ENCODE measurements around the gene MAPK13. TPM values are rescaled to one million over a fixed set of nuclear protein-coding genes. Genes with fewer than 3 reads are reported as not detected.

Gene MAPK13
- total and polyA plus RNA-seq, 2 experiments from 2014 or later: 2.9 to 6.6 TPM

DNA sequence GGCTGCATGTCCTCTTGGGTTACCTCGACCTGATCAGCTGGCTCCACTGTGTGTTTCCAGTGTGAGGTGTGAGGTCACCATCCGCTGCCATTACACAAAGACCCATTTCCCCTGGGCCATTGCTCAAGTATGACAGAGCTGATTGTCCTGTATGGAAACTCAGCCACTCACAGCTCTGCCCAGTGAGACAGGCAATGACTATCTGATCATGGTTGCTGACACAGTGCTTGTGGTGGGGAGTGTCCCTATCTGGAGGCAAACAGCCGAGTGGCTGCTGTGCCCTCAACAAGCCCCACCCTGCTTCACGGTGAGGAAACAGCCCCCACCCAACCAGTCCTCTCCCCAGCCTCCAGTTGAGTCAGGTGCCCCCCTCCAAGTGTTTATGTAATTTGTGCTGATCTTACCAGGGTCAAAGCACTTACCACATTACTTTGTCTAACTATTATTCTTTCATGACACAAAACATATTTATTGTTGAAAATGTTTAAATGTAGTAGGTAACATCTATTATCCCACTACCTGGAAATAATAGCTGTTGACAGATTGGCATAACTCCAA is 11.7 kb upstream of the MAPK13 start:
- H3F3A ChIP-seq (ENCODE audit: insufficient read depth): peaks cover 14% of the 10 kb centered on the region; the same call in 1 of the 2 replicates
- whole genome bisulfite sequencing, 2 experiments (ENCODE audit: low coverage in 1 of 2, low lambda C conversion rate in 2 of 2, missing lambda C conversion rate in 2 of 2): 56 to 68% methylated on average over 3 to 4 of the region's 4 CpGs
- no peaks in the 10 kb centered on the region for H3K79me2 ChIP-seq (ENCODE audit: insufficient read depth)
- peak; percentile 55 for DNase-seq
- no peak for TF ChIP-seq EZH2phosphoT487 (IDR thresholded peaks at IDR 0.05; ENCODE audit: insufficient read depth, low read depth)
- TF ChIP-seq EZH2 (IDR thresholded peaks at IDR 0.05; ENCODE audit: insufficient read depth, poor library complexity, severe bottlenecking): no peak
- no peak overlapping the region for H2AFZ ChIP-seq
- no peaks in the 10 kb centered on the region for H4K20me1 ChIP-seq (ENCODE audit: insufficient read depth)
- H3K4me1 ChIP-seq (ENCODE audit: insufficient read depth): peaks cover 7% of the 10 kb centered on the region; the same call in 1 of the 2 replicates
- no peak overlapping the region for H3K9ac ChIP-seq
- H3K27ac ChIP-seq: no peak overlapping the region
- no peaks in the 10 kb centered on the region for H3K27me3 ChIP-seq (replicated peaks; ENCODE audit: insufficient read depth)
- no peak overlapping the region for H3K4me2 ChIP-seq (ENCODE audit: unreplicated experiment)
- no peaks in the 10 kb centered on the region for H3K36me3 ChIP-seq (ENCODE audit: low read depth)
- no peaks in the 10 kb centered on the region for H3K9me2 ChIP-seq (ENCODE audit: insufficient read depth)
- in situ Hi-C loops (cut with MboI): no loop called here
- H3K4me3 ChIP-seq: no peak overlapping the region
- H3K9me3 ChIP-seq (ENCODE audit: low read depth): no peaks in the 10 kb centered on the region

DNA sequence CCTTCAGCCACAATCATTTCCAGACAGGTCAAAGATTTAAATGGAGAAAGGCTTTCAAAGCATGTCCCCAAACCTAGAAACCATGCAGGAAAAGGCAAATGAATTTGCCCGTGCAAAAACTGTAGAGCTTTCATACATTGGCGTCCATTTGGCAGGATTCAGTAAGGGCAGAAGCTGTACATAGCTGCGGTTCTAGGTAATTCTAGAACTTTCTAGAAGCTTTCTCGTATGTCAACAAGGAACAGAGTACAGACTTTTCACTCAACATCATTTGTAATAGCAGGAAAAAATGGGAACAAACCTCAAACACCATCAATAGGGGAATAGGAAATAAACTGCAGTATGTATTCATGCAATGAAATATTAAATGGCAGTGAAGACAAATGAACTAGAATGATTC is 11.1 kb upstream of the MAPK13 start:
- WGBS, 2 experiments (ENCODE audit: low coverage in 1 of 2, low lambda C conversion rate in 2 of 2, missing lambda C conversion rate in 2 of 2): 64 to 69% methylated on average over 4 of the region's 4 CpGs
- Histone ChIP-seq H3K9ac (no peak overlapping the region), H3K9me2 (ENCODE audit: insufficient read depth) (no peaks in the 10 kb centered on the region), H3K27ac (no peak overlapping the region), H3K4me1 (ENCODE audit: insufficient read depth) (peaks cover 8% of the 10 kb centered on the region; the same call in 1 of the 2 replicates), H3K79me2 (ENCODE audit: insufficient read depth) (no peaks in the 10 kb centered on the region), H3K4me2 (ENCODE audit: unreplicated experiment) (no peak overlapping the region), H3K4me3 (no peak overlapping the region), H3K36me3 (ENCODE audit: low read depth) (no peaks in the 10 kb centered on the region), H2AFZ (no peak overlapping the region), H3K9me3 (ENCODE audit: low read depth) (no peaks in the 10 kb centered on the region), H4K20me1 (ENCODE audit: insufficient read depth) (no peaks in the 10 kb centered on the region), H3K27me3 (replicated peaks; ENCODE audit: insufficient read depth) (no peaks in the 10 kb centered on the region), H3F3A (ENCODE audit: insufficient read depth) (peaks cover 14% of the 10 kb centered on the region; the same call in 1 of the 2 replicates)
- TF ChIP-seq EZH2 (IDR thresholded peaks at IDR 0.05; ENCODE audit: insufficient read depth, poor library complexity, severe bottlenecking): no peak
- TF ChIP-seq EZH2phosphoT487 (IDR thresholded peaks at IDR 0.05; ENCODE audit: insufficient read depth, low read depth): no peak
- DNase-seq: no peak
- in situ Hi-C loops (cut with MboI): no loop called here

DNA sequence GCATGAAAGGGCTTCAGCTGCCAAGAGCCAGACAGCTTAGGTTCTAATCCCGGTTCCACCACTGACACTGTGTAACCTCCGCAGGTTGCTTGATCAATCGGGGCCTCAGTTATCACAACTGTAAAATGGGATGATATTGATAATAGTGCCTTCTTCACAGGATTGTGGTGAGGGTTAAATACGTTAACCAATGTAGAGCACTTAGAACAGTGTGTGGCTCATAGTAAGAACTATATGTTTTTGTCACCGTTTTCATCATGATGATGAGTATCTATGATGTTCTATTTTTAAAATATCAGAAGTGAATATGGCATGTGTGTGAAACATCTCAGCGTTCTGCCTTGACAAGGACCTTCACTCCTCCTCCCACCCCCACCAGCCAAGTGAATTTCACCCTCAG is 10.3 kb upstream of the MAPK13 start:
- no peaks in the 10 kb centered on the region for H3K9me3 ChIP-seq (ENCODE audit: low read depth)
- DNase-seq: no peak
- no peak overlapping the region for H3K4me3 ChIP-seq
- H3K9me2 ChIP-seq (ENCODE audit: insufficient read depth): no peaks in the 10 kb centered on the region
- H3K4me1 ChIP-seq (ENCODE audit: insufficient read depth): peaks cover 10% of the 10 kb centered on the region; the same call in 1 of the 2 replicates
- no peak overlapping the region for H3K9ac ChIP-seq
- peaks cover 14% of the 10 kb centered on the region; the same call in 1 of the 2 replicates for H3F3A ChIP-seq (ENCODE audit: insufficient read depth)
- H2AFZ ChIP-seq: no peak overlapping the region
- in situ Hi-C loops (cut with MboI): loop anchor here (10.0 kb wide), 1 partner anchor 245 kb away; no protein-coding TSS in a partner anchor
- TF ChIP-seq EZH2phosphoT487 (IDR thresholded peaks at IDR 0.05; ENCODE audit: insufficient read depth, low read depth): no peak
- no peak for TF ChIP-seq EZH2 (IDR thresholded peaks at IDR 0.05; ENCODE audit: insufficient read depth, poor library complexity, severe bottlenecking)
- no peaks in the 10 kb centered on the region for H3K27me3 ChIP-seq (replicated peaks; ENCODE audit: insufficient read depth)
- no peaks in the 10 kb centered on the region for H3K79me2 ChIP-seq (ENCODE audit: insufficient read depth)
- H3K4me2 ChIP-seq (ENCODE audit: unreplicated experiment): no peak overlapping the region
- H3K36me3 ChIP-seq (ENCODE audit: low read depth): no peaks in the 10 kb centered on the region
- 87 to 92% methylated on average over 6 of the region's 6 CpGs for WGBS, 2 experiments (ENCODE audit: low coverage in 1 of 2, low lambda C conversion rate in 2 of 2, missing lambda C conversion rate in 2 of 2)
- H4K20me1 ChIP-seq (ENCODE audit: insufficient read depth): no peaks in the 10 kb centered on the region
- no peak overlapping the region for H3K27ac ChIP-seq

DNA sequence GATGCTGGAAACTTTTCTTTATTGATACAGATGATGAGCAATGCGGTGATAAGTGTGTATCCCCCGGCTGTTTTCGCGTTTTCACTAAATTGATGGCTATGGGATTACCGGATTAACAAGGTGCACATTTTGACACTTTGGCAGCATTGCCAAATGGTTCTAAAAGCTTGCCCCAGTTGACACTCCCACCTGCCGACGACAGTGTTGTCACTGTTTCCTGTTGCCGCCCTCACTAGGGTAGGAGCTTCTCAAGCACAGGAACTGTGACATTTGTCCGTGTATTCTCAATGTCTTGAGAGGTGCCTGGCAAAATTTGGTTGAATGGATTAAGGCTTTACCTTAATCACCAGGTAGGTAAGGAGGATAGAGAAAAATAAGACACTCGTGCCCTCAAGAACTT is 9.8 kb upstream of the MAPK13 start:
- H3K4me2 ChIP-seq (ENCODE audit: unreplicated experiment): no peak overlapping the region
- no peaks in the 10 kb centered on the region for H3K9me2 ChIP-seq (ENCODE audit: insufficient read depth)
- no peak overlapping the region for H3K27ac ChIP-seq
- WGBS, 2 experiments (ENCODE audit: low coverage in 1 of 2, low lambda C conversion rate in 2 of 2, missing lambda C conversion rate in 2 of 2): 85% methylated on average over 10 of the region's 10 CpGs
- H3K36me3 ChIP-seq (ENCODE audit: low read depth): no peaks in the 10 kb centered on the region
- in situ Hi-C loops (cut with MboI): loop anchor here (10.0 kb wide), 1 partner anchor 244 kb away; no protein-coding TSS in a partner anchor
- no peaks in the 10 kb centered on the region for H3K27me3 ChIP-seq (replicated peaks; ENCODE audit: insufficient read depth)
- no peaks in the 10 kb centered on the region for H4K20me1 ChIP-seq (ENCODE audit: insufficient read depth)
- no peak overlapping the region for H3K4me3 ChIP-seq
- no peak for TF ChIP-seq EZH2phosphoT487 (IDR thresholded peaks at IDR 0.05; ENCODE audit: insufficient read depth, low read depth)
- TF ChIP-seq EZH2 (IDR thresholded peaks at IDR 0.05; ENCODE audit: insufficient read depth, poor library complexity, severe bottlenecking): no peak
- H3F3A ChIP-seq (ENCODE audit: insufficient read depth): peaks cover 14% of the 10 kb centered on the region; the same call in 1 of the 2 replicates
- no peak overlapping the region for H3K9ac ChIP-seq
- H2AFZ ChIP-seq: no peak overlapping the region
- DNase-seq: no peak
- H3K9me3 ChIP-seq (ENCODE audit: low read depth): no peaks in the 10 kb centered on the region
- H3K4me1 ChIP-seq (ENCODE audit: insufficient read depth): peaks cover 10% of the 10 kb centered on the region; the same call in 1 of the 2 replicates
- H3K79me2 ChIP-seq (ENCODE audit: insufficient read depth): no peaks in the 10 kb centered on the region
